Endothelial cell of umbilical vein (primary cell): Measurements from ENCODE around the gene MC3R.

Experiments
- POLR2A ChIP-seq: IDR thresholded peaks from 2 replicates; pipeline ENCODE4 v1.6.1; 2012; ENCODE audit warnings: low read depth, mild to moderate bottlenecking, control low read depth, low read length
- POLR2AphosphoS5 ChIP-seq: IDR thresholded peaks from 2 replicates; pipeline ENCODE4 v1.6.1; 2012; ENCODE audit warnings: low read depth, mild to moderate bottlenecking, control low read depth, low read length, moderate library complexity; ENCODE audit not compliant: insufficient read depth
- TF ChIP-seq, protein P1 (sequence below), 2 donors: IDR thresholded peaks; 1 replicate in 1 of 2; 2 replicates in 1 of 2; pipeline ENCODE4 v1.5.1; 2011; ENCODE audit warnings: low read length in 2 of 2, mild to moderate bottlenecking in 2 of 2, moderate library complexity in 2 of 2, control low read depth in 1 of 2, inconsistent platforms in 1 of 2, low read depth in 1 of 2; ENCODE audit not compliant: insufficient read depth in 1 of 2; ENCODE audit errors: extremely low read depth in 1 of 2

DNA sequence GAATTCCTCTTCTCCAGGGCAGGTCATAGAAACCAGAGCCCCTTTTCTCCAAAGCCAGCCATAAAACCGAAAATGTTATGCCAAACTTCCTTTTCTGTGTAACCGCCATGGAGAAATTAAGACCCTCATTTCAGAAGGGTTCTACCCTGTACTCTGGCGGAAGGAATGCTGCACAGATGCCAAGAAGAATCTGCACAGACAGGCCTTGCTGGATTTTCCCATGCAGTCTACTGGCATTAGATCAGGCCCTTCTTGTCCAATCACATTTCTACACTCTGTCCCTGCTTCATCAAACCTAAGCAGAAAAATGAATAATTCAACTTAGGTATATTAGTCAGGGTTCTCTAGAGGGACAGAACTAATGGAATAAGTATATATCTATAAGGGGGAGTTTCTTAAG is 43.2 kb upstream of the MC3R start:
- TF ChIP-seq, protein P1, sequence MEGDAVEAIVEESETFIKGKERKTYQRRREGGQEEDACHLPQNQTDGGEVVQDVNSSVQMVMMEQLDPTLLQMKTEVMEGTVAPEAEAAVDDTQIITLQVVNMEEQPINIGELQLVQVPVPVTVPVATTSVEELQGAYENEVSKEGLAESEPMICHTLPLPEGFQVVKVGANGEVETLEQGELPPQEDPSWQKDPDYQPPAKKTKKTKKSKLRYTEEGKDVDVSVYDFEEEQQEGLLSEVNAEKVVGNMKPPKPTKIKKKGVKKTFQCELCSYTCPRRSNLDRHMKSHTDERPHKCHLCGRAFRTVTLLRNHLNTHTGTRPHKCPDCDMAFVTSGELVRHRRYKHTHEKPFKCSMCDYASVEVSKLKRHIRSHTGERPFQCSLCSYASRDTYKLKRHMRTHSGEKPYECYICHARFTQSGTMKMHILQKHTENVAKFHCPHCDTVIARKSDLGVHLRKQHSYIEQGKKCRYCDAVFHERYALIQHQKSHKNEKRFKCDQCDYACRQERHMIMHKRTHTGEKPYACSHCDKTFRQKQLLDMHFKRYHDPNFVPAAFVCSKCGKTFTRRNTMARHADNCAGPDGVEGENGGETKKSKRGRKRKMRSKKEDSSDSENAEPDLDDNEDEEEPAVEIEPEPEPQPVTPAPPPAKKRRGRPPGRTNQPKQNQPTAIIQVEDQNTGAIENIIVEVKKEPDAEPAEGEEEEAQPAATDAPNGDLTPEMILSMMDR (IDR thresholded peaks at IDR 0.05; ENCODE audit: extremely low read depth in 1 of 2, insufficient read depth in 1 of 2, low read depth in 1 of 2, low read length in 2 of 2) = no peak
- TF ChIP-seq POLR2AphosphoS5 (no peak), POLR2A (no peak)
